A204.1 (cell line): Measurements from ENCODE around the gene EIF4G3.
"Not testable (repeated sequence)": the region's sequence is repeated elsewhere in the genome, so short reads cannot be mapped to it uniquely, and the experiment has no call there.

Experiments
- FAIRE-seq: peaks from 2 replicates; lab custom pipeline; 2012; peaks lifted over from hg19 to GRCh38; lab: Jason Lieb, UNC

The EIF4G3 gene

GRCh38 chr1:20811916-20812315, 364.8 kb downstream of the EIF4G3 start:
- no peak for FAIRE-seq

GRCh38 chr1:20793236-20793635, 383.5 kb downstream of the EIF4G3 start:
- FAIRE-seq, result no peak

- no peak for FAIRE-seq
Observed at GRCh38 chr1:20792196-20792595, 384.5 kb downstream of the EIF4G3 start.

GRCh38 chr1:20790785-20791184, 385.9 kb downstream of the EIF4G3 start:
- no peak for FAIRE-seq

- not testable (repeated sequence) for FAIRE-seq
Observed at GRCh38 chr1:20789598-20789997, 387.1 kb downstream of the EIF4G3 start.

GRCh38 chr1:20787840-20788795, 388.6 kb downstream of the EIF4G3 start:
- no peak for FAIRE-seq

- FAIRE-seq, result no peak
Observed at GRCh38 chr1:20787029-20787839, 389.5 kb downstream of the EIF4G3 start, which contains the start of gene HP1BP3. HP1BP3 (minus strand) TSS chr1:20787307; CDS start chr1:20780440, 6,867 bp downstream.

- no peak for FAIRE-seq
Observed at GRCh38 chr1:20786253-20787028, 390.3 kb downstream of the EIF4G3 start.

- no peak for FAIRE-seq
Observed at GRCh38 chr1:20785907-20786252, 390.8 kb downstream of the EIF4G3 start.

- FAIRE-seq, result no peak
Observed at GRCh38 chr1:20775700-20776099, 401.0 kb downstream of the EIF4G3 start.

GRCh38 chr1:20771780-20772179, 404.9 kb downstream of the EIF4G3 start:
- FAIRE-seq, result no peak

GRCh38 chr1:20770314-20771087, 406.2 kb downstream of the EIF4G3 start:
- FAIRE-seq, result no peak

GRCh38 chr1:20767271-20767670, 409.4 kb downstream of the EIF4G3 start:
- FAIRE-seq, result no peak

- no peak for FAIRE-seq
Observed at GRCh38 chr1:20763417-20763816, 413.3 kb downstream of the EIF4G3 start.

- no peak for FAIRE-seq
Observed at GRCh38 chr1:20760322-20760721, 416.4 kb downstream of the EIF4G3 start.
